Transverse colon (tissue), 4 donors: ENCODE results near the gene RIMS1.
"Not testable (repeated sequence)": the region's sequence is repeated elsewhere in the genome, so short reads cannot be mapped to it uniquely, and the experiment has no call there.

Experiments
- CTCF ChIP-seq, 5 experiments: fragments of 200-600 bp in 3 of 5; fragments of 450-650 bp in 2 of 5; sonication (generic) in 3 of 5; IDR thresholded peaks; 1 replicate in 2 of 5; 2 replicates in 3 of 5; pipeline ENCODE4 v1.5.1; 2016 to 2017; ENCODE audit warnings: antibody characterized with exemption in 5 of 5, inconsistent platforms in 3 of 5, mild to moderate bottlenecking in 2 of 5, moderate library complexity in 1 of 5
- EP300 ChIP-seq: sonication (generic); formaldehyde crosslinking; IDR thresholded peaks from one replicate; pipeline ENCODE4 v1.6.1; 2017; ENCODE audit warnings: antibody characterized with exemption, low read depth
- POLR2A ChIP-seq: fragments of 450-650 bp; IDR thresholded peaks from one replicate; pipeline ENCODE4 v1.6.1; 2016; ENCODE audit warnings: antibody characterized with exemption, mild to moderate bottlenecking, moderate library complexity
- POLR2AphosphoS5 ChIP-seq, 3 donors: sonication (generic); formaldehyde crosslinking; IDR thresholded peaks; one replicate each; pipeline ENCODE4 v1.6.1; 2016; ENCODE audit warnings: antibody characterized with exemption in 3 of 3

- TF ChIP-seq CTCF (IDR thresholded peaks at IDR 0.05); POLR2AphosphoS5 (IDR thresholded peaks at IDR 0.05); POLR2A; EP300: not testable (repeated sequence)
Observed at GRCh38 chr6:72006591-72006990, 120.2 kb downstream of the RIMS1 start.
